Osteoblast (primary cell): ENCODE results near the gene UFD1. TPM values are rescaled to one million over a fixed set of nuclear protein-coding genes. Genes with fewer than 3 reads are reported as not detected.

Experiments
- DNase-seq: peaks from one replicate; pipeline ENCODE4 v3.0.0; 2011; ENCODE audit warnings: low spot score, mixed read lengths; ENCODE audit not compliant: insufficient read length; ENCODE audit errors: missing footprints
- H2AFZ ChIP-seq: 2 replicates; pipeline ENCODE4 v1.6.0; 2011; ENCODE audit warnings: mild to moderate bottlenecking, low read length
- H3K27ac ChIP-seq: 2 replicates; pipeline ENCODE4 v1.5.1; 2011; ENCODE audit warnings: mild to moderate bottlenecking, low read depth, low read length, moderate library complexity
- H3K27me3 ChIP-seq: 2 replicates; pipeline ENCODE4 v1.6.0; 2012; ENCODE audit warnings: mild to moderate bottlenecking, control low read depth, inconsistent platforms, low read length, moderate library complexity; ENCODE audit not compliant: insufficient read depth
- H3K36me3 ChIP-seq: 2 replicates; pipeline ENCODE4 v1.5.1; 2011; ENCODE audit warnings: mild to moderate bottlenecking, low read length, control low read depth, moderate library complexity; ENCODE audit not compliant: insufficient read depth
- H3K4me1 ChIP-seq: 2 replicates; pipeline ENCODE4 v1.5.1; 2011; ENCODE audit warnings: mild to moderate bottlenecking, low read length, control low read depth, moderate library complexity; ENCODE audit not compliant: insufficient read depth
- H3K4me2 ChIP-seq: 2 replicates; pipeline ENCODE4 v1.6.0; 2011; ENCODE audit warnings: mild to moderate bottlenecking, low read length; ENCODE audit not compliant: insufficient read depth
- H3K4me3 ChIP-seq: fragments of 200-600 bp; sonication (generic); 3 replicates; pipeline ENCODE4 v1.5.1; 2012; ENCODE audit warnings: mild to moderate bottlenecking, low read length, inconsistent platforms; ENCODE audit not compliant: insufficient read depth
- H3K79me2 ChIP-seq: 2 replicates; pipeline ENCODE4 v1.6.0; 2012; ENCODE audit warnings: mild to moderate bottlenecking, low read length, control low read depth, inconsistent platforms; ENCODE audit not compliant: insufficient read depth
- H3K9me3 ChIP-seq: 2 replicates; pipeline ENCODE4 v1.5.1; 2011; ENCODE audit warnings: low read depth, low read length, control low read depth
- H4K20me1 ChIP-seq: 2 replicates; pipeline ENCODE4 v1.6.0; 2012; ENCODE audit warnings: mild to moderate bottlenecking, low read length, control low read depth; ENCODE audit not compliant: insufficient read depth
- CTCF ChIP-seq: IDR thresholded peaks from 2 replicates; pipeline ENCODE4 v1.5.1; 2011; ENCODE audit warnings: mild to moderate bottlenecking, low read depth, low read length, moderate library complexity; ENCODE audit errors: extremely low read depth
- total RNA-seq: library from RNA; depleted of rRNA; stranded (reverse); fragments of >200 nt; gene quantifications from 2 replicates; pipeline ENCODE4 v1.2.3, GENCODE V29; 2012

UFD1 gene
- total RNA-seq, 1 donor = 56.8 TPM

DNA sequence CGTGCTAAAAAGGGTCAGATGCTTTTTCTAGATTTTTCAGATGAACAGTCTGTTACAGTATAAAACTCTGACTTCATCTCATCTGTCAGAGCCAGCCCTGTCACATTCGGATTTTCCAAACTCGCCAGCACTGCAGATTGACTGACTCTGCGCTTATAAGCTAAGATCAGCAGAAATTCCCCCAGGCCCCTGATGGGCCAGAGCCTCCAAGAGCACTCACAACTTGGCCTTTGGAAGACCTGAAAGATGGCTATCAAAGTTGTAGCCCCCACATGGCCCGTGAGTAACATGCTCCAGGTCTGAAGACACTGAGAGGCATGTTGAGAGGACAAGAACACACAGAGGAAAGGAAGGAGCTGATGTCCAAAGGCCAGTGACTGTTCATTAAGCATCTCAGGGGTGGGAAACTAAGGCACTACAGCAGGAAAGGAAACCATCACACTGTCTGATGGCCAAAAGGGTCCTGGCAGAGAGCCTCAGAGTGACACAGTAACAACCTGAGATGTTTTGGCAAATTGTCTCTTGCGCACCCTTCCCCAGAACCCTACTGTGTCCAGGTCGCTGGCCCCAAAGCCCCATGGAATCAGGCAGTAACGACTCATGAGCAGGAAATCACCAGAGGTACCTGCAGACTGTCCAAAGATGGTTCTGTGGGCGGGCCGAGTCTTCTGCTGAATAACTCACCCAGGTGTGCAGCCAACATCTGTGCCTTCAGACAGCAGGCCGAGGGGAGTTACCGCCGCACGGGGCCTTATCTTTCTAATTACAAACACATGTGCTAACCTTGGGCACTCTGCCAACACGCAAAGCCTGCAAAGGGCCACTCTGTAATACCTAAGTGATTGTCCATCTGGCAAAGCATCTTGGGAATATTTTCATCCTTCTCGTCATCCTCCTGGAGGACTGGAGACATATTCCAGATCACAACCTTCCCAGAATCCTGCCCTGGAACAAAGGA is 71.1 kb downstream of the UFD1 start:
- no peaks in the 10 kb centered on the region for H3K9me3 ChIP-seq
- no peak overlapping the region for H3K4me3 ChIP-seq
- peaks cover 37% of the 10 kb centered on the region for H3K79me2 ChIP-seq
- no peak for TF ChIP-seq CTCF
- no peak for DNase-seq
- peaks cover 22% of the 10 kb centered on the region for H4K20me1 ChIP-seq
- no peaks in the 10 kb centered on the region for H3K27me3 ChIP-seq
- H3K27ac ChIP-seq = no peak overlapping the region
- no peak overlapping the region for H3K4me2 ChIP-seq
- peaks cover 55% of the 10 kb centered on the region for H3K36me3 ChIP-seq
- no peaks in the 10 kb centered on the region for H3K4me1 ChIP-seq
- H2AFZ ChIP-seq = no peak overlapping the region

GRCh38 chr22:19406846-19407245 is 72.1 kb downstream of the UFD1 start:
- Histone ChIP-seq H3K27me3 (no peaks in the 10 kb centered on the region), H3K4me3 (no peak overlapping the region), H3K27ac (no peak overlapping the region), H3K79me2 (peaks cover 27% of the 10 kb centered on the region), H3K4me1 (no peaks in the 10 kb centered on the region), H2AFZ (no peak overlapping the region), H3K36me3 (peaks cover 55% of the 10 kb centered on the region), H3K9me3 (no peaks in the 10 kb centered on the region), H4K20me1 (peaks cover 14% of the 10 kb centered on the region), H3K4me2 (no peak overlapping the region)
- no peak for TF ChIP-seq CTCF
- no peak for DNase-seq

DNA sequence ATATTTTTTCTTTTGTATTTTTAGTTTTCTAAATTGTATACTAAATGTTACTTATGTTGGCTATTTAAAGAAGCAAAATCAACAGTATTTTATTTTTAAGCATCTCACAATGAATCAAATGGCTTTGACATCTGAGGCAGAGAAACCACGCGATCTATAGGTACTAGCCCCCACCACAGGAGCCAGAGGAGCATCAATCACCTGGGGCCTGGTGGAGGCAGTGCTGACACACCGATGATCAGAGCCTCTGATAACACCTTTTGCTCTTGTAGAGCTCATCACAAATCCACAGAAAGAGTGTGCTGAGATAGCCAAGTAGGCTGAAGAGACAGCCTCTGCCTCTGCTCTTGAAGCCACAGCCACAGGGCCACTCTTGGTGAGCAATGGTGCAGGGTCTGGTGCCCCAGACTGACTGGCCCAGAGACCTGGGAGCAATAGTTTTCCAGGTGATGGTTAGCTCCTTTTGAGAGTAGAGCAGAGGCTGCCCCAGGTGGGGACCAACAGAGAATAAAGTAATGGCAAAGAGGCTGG is 72.6 kb downstream of the UFD1 start:
- no peak for TF ChIP-seq CTCF
- peaks cover 59% of the 10 kb centered on the region for H3K36me3 ChIP-seq
- H3K9me3 ChIP-seq = no peaks in the 10 kb centered on the region
- H3K27ac ChIP-seq = no peak overlapping the region
- no peak for DNase-seq
- H3K4me1 ChIP-seq = no peaks in the 10 kb centered on the region
- no peak overlapping the region for H3K4me2 ChIP-seq
- peaks cover 10% of the 10 kb centered on the region for H4K20me1 ChIP-seq
- peaks cover 22% of the 10 kb centered on the region for H3K79me2 ChIP-seq
- H3K27me3 ChIP-seq = no peaks in the 10 kb centered on the region
- no peak overlapping the region for H2AFZ ChIP-seq
- no peak overlapping the region for H3K4me3 ChIP-seq

DNA sequence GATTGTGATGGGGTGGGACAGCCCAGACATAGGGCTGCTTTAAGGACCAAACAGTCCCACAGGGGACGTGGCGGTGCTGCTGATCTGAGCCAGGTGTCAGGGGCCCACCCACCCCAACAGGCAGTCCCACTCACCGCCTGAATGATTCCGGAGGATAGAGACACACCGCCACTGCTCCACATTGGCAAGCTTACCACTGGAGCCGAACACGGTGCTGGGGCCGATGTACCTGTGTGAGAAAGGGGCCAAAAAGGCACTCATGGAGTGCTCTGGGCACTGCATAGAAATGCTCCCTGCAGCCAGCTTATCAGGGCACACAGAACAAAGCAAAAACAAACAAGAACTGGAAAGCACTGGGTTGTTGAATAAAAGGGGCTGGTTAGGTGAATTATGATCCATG is 73.3 kb downstream of the UFD1 start:
- Histone ChIP-seq H3K4me3 (no peak overlapping the region), H2AFZ (no peak overlapping the region), H3K27ac (no peak overlapping the region), H3K4me2 (no peak overlapping the region), H3K79me2 (peaks cover 15% of the 10 kb centered on the region), H4K20me1 (peaks cover 4% of the 10 kb centered on the region), H3K4me1 (no peaks in the 10 kb centered on the region), H3K27me3 (no peaks in the 10 kb centered on the region), H3K9me3 (no peaks in the 10 kb centered on the region), H3K36me3 (peaks cover 64% of the 10 kb centered on the region)
- no peak for DNase-seq
- no peak for TF ChIP-seq CTCF
